LHCN-M2 (cell line): ENCODE measurements around the gene ALDH1L1. TPM values are rescaled to one million over a fixed set of nuclear protein-coding genes. Genes with fewer than 3 reads are reported as not detected.

Experiments
- DNase-seq: peaks from one replicate; pipeline ENCODE4 v3.0.0-alpha.2; 2012; ENCODE audit warnings: low read depth
- total RNA-seq: library from RNA; depleted of rRNA; stranded (reverse); fragments of >200 nt; gene quantifications from 2 replicates; pipeline ENCODE4 v1.2.3, GENCODE V29; 2014

The ALDH1L1 gene
- total RNA-seq, 1 experiment from 2014 or later: 0.11 TPM

- no peak for DNase-seq
Observed at GRCh38 chr3:126119976-126120375, 60.4 kb downstream of the ALDH1L1 start.

DNA sequence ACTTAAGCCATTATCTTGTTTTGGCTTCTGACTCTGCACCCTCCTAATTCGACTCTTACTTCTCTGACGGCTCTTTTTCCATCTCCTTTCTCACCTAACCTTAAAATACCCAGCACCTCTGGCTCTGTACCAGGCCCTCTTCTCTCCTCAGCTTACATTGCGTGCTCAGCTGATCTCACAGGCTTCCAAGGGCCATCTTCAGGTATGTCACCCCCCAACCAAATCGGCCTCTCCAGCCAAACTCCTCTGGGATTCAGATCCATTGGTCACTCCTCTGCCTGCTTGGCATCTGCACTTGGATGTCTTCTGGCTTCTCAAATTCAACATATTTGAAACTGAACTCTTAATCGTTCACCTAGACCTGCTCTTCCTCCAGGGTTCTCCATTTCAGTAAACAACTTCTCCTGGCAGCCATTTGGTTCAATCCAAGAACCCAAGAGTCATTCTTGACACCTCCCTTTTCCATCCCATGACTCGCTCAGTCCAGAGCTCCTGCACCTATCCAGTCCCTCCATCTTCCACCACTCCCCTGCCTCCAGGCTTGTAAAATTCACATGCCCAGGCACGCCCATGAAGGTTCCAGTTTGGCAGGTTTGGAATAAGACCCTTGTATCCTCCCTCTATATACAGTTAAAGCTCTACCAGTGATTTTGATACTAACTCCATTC is 61.2 kb downstream of the ALDH1L1 start:
- no peak for DNase-seq

- DNase-seq: no peak
Observed at GRCh38 chr3:126118591-126118990, 61.8 kb downstream of the ALDH1L1 start.

GRCh38 chr3:126117786-126118185 is 62.6 kb downstream of the ALDH1L1 start:
- no peak for DNase-seq

DNA sequence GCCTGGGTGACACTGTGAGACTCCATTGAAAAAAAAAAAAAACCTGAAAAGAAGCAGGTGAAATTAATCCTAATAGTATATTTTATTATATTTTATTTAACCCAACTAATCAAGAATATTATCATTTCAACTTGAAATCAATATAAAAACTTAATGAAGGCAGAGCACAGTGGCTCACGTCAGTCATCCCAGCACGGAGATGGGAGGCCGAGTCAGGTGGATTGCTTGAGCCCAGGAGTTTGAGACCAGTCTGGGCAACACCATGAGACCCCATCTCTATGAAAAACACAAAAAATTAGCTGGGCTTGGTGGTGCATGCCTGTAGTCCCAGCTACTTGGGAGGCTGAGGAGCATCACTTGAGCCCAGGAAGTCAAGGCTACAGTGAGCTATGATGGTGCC is 63.2 kb downstream of the ALDH1L1 start:
- no peak for DNase-seq

- DNase-seq: no peak
Observed at GRCh38 chr3:126116526-126116925, 63.9 kb downstream of the ALDH1L1 start.

DNA sequence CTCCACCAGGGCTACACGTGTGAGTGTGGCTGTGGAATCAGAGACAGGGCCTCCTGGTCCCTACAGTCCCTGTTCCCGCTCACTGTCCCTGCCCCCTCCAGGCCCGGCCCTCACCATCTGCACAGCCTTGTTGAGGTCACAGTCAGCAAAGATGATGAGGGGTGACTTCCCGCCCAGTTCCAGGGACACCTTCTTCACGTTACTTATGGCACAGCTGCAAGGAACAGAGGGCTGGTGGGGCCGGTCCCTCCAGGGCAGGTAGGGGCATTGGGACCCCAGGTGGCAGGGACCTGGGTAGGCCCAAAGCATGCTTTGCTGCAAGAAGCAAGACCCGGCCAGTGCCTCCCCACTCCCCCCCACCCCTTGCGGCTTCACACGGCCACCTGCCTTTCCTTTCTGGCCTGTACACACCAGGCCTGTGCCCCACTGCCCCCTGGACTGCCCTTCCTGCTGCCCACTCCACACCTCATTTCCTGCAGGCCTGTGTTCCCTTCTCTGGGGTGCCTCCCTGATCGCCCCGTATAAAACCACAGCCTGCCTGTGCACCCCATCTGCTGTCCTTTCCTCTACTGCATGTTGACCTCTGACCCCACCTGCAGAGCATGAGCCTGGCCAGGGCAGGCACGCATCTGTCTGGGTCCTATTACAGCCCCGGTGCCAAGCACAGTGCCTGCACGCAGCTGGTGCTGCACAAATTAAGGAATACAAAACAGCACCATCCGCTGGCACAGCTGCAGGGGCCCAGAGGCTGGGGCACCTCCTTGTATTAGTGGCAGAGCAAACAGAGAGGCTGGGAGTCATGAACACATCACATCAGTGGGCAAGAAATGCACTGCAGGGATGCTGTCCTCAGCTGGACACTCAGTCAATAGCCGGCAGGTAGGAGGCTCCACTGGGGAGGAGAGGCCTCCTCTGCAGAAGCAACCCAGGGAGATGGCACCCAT is 65.7 kb downstream of the ALDH1L1 start:
- no peak for DNase-seq

- DNase-seq: no peak
Observed at GRCh38 chr3:126113733-126114442, 66.5 kb downstream of the ALDH1L1 start.

DNA sequence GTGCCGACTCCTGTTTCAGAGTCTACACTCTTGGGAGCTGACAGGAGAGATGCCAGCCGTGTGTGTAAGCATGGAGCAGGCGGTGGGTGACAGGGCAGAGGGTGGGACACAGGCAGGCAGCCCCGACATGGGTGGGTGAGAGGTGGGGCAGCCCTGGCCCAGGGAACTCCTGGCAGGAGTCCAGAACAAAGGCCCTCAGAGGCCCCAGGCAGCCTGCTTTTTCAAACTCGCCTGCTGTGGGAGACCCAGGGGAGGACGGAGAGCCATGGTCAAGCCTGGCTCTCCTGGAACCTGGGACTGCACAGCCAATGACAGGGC is 67.2 kb downstream of the ALDH1L1 start:
- no peak for DNase-seq

DNA sequence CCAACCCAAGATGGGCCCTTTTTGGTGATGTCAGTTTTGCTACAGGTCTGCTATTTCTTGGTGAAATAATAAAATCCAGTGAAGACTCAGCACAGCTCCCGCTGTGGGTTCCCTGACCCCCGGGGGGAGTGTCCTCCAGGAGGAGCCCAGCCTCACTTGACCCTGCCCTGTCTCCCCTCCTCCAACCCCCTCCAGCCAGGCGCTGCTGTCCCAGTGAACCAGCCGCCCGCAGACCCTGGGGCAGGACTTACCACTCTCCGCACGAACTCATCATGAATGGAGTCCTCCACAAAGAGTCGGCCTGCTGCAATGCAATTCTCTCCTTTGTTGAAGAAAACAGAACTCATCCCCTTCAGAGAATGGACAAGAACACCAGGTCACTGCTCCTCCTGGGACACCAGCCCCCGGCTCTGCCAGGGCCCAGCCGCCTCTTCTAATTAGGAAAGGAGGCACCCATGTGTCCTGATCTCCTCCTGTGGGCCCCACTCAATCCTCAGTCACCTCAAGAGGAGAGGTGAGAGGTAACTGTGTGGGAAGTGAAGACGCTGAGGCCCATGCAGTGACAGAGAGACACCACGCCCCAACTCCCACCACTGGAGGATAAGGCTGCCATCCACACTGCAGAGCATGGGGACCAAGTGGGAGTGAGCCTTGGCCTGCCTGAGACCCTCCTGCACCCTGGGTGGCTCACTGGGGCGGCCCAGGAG is 67.7 kb downstream of the ALDH1L1 start:
- no peak for DNase-seq

DNA sequence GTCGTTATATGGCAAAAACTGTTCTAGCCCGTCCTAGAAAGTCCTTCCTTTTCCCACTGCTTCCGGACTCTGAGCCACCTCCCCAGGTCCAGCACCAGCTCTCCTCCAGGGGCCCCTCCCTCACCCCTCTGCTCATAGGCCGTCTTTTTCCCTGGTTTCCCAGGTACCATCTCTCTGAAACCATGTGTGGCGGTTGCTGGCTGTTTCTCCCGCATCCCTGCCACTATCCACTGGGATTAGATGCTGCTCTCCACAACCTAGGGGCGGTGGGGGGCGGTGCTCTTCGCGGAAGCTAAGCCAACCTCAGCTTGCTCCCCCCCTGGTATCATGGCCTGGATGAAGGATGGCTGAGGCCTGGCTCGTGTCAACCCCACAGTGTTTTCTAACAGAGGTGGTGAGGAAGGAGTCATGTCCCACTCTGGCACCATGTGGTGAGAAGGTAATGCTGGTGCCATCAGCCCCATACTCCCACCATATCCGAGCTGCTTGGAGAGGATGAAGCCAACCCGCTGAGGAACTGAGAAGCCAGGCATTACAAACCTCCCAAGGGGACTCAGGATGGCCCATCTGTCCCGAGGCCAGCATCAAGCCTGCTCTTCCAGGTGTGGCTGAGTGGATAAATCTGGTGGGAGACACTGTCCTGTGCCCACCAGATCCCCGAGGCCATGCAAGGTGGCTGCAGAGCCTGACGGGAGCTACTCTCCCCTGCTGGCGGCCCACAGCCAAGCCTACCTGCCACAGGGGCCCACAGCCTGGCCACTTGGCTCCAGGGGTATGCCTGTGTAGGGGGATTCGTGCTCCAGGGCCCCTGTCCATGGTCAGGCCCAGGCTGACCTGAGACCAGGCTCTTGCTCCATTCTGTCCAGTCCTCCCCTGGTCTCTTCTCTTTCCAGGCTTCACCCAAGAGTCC is 68.6 kb downstream of the ALDH1L1 start:
- DNase-seq: no peak

GRCh38 chr3:126111126-126111551 is 69.2 kb downstream of the ALDH1L1 start:
- DNase-seq: no peak

DNA sequence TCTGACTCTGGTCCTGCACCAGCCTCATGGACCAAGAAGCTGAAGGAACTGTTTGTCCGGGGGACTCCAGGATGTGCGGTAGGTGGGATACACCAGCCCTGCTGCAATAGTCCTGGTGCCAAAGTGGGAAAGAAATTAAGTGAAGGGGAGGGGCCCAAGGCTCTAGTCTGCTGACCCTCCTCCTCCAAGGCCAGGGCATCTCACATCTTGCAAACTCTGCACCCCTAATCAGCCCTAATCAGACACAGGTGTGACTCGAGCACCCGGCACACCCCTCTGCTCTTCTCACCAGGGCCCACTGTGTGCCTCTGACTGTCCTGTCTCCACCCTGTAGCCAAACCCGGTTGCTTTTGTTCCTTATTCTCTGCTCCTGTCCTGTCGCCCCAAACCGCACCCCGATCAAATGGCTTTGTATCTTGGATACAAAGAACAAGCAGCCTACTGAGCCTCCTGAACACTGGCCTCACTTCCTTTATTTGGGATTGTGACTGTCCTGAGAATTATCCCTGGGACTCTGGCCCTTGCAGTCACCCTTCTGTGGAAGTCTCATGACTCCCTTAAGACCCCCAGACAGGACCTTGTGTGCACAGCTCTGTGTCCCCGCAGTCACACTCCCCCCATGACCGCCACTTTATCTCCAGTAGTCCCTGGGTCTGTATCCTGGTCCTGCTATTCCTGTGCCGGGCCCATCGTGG is 69.8 kb downstream of the ALDH1L1 start:
- DNase-seq: no peak

- DNase-seq: no peak
Observed at GRCh38 chr3:126109880-126110235, 70.5 kb downstream of the ALDH1L1 start.

DNA sequence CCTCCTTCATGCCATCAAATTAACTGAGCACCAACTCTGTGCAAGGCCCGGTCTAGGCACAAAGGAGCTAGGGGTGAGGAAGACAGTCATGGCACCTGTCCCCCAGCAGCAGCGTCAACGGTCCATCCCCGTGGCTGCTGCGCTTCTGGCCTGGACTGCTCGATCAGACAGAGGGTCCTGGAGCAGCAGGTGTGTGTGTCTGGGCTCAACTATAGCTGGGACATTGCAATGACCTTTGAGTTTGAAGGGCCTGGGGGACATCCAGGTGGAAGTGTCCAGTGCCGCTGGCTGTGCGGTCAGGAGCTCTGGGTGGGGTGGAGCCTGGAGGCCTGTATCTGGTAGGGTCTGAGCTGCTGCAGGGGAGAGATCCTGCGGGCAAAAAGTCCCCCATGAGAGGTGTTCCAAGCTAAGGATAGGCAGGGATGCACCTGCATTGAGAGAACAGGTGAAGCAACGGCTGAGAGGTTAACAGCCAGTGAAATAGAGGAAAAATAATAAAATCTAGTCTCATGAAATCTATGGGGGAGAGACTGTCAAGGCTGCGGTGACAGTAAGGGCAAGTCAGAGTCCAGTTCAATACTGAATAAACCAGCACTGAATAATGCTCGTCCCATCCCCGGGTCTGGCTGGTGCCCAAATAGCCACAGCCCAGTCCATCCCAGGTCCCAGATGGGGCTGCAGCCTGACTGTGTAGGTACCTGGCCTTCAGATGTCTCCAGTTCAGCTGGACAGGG is 71.1 kb downstream of the ALDH1L1 start:
- no peak for DNase-seq

- no peak for DNase-seq
Observed at GRCh38 chr3:126108676-126109050, 71.7 kb downstream of the ALDH1L1 start.

DNA sequence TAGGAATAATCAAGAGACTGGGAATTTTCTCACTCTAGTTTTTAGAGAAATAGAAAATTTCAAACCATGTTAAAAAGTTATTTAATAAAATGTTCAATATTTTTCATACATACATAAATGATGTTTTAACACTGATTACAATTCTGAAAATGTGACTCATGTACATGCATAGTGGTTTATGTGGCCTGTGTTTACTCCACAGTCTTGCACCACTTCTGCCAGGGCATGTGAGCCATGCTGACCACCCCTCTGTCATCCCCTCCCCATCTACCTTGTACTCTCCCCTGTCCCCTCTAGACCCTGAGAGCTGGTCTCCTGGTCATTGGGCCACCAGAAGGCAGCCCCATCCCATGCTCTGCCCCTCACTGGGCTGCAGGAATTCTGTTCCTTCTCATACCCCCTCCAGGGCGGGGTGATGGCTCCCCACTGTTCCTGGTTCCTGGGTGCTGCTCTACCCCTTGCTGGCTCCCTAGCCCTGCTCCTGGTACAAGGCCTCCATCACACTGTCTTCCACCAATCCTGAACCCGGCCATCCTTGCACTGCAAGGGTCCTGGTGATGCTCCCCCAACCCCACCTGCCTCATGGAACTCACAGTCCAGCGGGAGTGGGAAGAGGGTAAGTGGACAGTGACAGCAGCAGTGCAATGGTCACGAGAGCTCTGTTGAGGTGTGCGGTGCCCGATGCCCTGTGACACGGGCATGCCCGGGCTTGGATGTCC is 72.3 kb downstream of the ALDH1L1 start:
- DNase-seq: no peak

DNA sequence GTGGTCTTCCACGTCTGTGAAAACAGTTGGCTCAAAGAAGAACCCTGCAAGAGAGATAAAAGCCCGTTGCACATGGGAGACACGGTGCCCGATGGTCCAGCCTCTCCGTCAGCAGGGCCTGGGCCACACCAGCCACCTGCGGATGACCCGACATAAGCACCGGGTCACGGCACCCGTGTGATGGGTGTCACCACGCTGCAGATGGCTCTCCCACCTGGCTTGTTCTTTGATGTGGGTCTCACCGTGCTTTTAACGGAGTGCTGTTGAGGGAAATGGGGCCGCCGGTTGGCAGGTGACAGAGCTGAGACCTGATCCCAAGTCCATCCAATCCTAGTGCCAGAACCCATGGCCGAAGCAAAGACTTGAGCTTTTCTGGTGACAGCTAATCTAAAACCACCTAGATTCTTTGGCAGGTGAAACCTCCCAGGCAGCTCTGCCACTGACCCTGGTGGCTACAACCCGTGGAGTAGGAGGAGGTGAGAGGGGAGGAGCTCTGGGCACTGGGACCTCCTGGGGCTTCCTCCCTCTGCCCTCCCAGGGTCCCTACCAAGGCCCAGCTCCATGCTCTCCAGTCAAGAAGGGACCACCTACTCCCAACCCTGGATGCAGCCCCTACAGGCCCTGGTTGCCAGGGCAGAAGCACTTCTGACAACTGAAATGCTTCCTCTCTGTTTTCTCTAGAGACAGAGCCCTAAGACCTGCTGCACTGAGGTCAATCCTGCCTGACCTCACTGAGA is 73.0 kb downstream of the ALDH1L1 start:
- no peak for DNase-seq
